Measurements from ENCODE around the gene DYNC1I1.
"Not testable (repeated sequence)": the region's sequence is repeated elsewhere in the genome, so short reads cannot be mapped to it uniquely, and the experiment has no call there.

DYNC1I1 gene

GRCh38 chr7:95916573-95917297 is 144.4 kb downstream of the DYNC1I1 start:
- DNase-seq, result peak; percentile 85

GRCh38 chr7:95917634-95918033 is 145.3 kb downstream of the DYNC1I1 start:
- DNase-seq, result no peak

GRCh38 chr7:95919556-95919955 is 147.2 kb downstream of the DYNC1I1 start:
- DNase-seq, result no peak

- no peak for DNase-seq
Measured at GRCh38 chr7:95921543-95921942, 149.2 kb downstream of the DYNC1I1 start.

GRCh38 chr7:95922191-95922590 is 149.8 kb downstream of the DYNC1I1 start:
- no peak for DNase-seq

GRCh38 chr7:95925236-95925635 is 152.9 kb downstream of the DYNC1I1 start:
- DNase-seq, result no peak

GRCh38 chr7:95925971-95926370 is 153.6 kb downstream of the DYNC1I1 start:
- DNase-seq, result no peak

GRCh38 chr7:95927756-95928155 is 155.4 kb downstream of the DYNC1I1 start:
- peak; percentile 67 for DNase-seq

- no peak for DNase-seq
Measured at GRCh38 chr7:95929710-95930280, 157.4 kb downstream of the DYNC1I1 start.

- DNase-seq, result no peak
Measured at GRCh38 chr7:95931460-95932232, 159.3 kb downstream of the DYNC1I1 start.

- no peak for DNase-seq
Measured at GRCh38 chr7:95933618-95934017, 161.3 kb downstream of the DYNC1I1 start.

GRCh38 chr7:95944867-95945266 is 172.5 kb downstream of the DYNC1I1 start:
- not testable (repeated sequence) for DNase-seq

GRCh38 chr7:95950698-95951097 is 178.3 kb downstream of the DYNC1I1 start:
- DNase-seq, result no peak

- DNase-seq, result no peak
Measured at GRCh38 chr7:95951531-95951930, 179.2 kb downstream of the DYNC1I1 start.

GRCh38 chr7:95951997-95952795 is 179.8 kb downstream of the DYNC1I1 start:
- DNase-seq, result no peak

GRCh38 chr7:95952851-95953250 is 180.5 kb downstream of the DYNC1I1 start:
- no peak for DNase-seq

GRCh38 chr7:95955748-95956147 is 183.4 kb downstream of the DYNC1I1 start:
- DNase-seq, result no peak

- DNase-seq, result no peak
Measured at GRCh38 chr7:95957510-95957909, 185.2 kb downstream of the DYNC1I1 start.

GRCh38 chr7:95960706-95961244 is 188.4 kb downstream of the DYNC1I1 start:
- DNase-seq, result no peak

- no peak for DNase-seq
Measured at GRCh38 chr7:95963446-95963990, 191.2 kb downstream of the DYNC1I1 start.

GRCh38 chr7:95971716-95972115 is 199.4 kb downstream of the DYNC1I1 start:
- DNase-seq, result no peak

GRCh38 chr7:95972523-95972922 is 200.2 kb downstream of the DYNC1I1 start:
- no peak for DNase-seq
